Activated naive CD4-positive, alpha-beta T cell treated with Interleukin-2 at 50 U/mL for 16 hours (primary cell): ENCODE measurements around the gene METAP1D.
"Not testable (repeated sequence)": the region's sequence is repeated elsewhere in the genome, so short reads cannot be mapped to it uniquely, and the experiment has no call there.

Source experiments
- DNase-seq: peaks from one replicate; pipeline ENCODE4 v3.0.0-alpha.2; 2020

METAP1D gene

GRCh38 chr2:172105471-172106107 is 105.8 kb downstream of the METAP1D start:
- DNase-seq: no peak

- DNase-seq: peak; percentile 48
These were observed 106.6 kb downstream of the METAP1D start for GRCh38 chr2:172106108-172106961.

GRCh38 chr2:172107690-172108586 is 108.2 kb downstream of the METAP1D start:
- DNase-seq: no peak

DNA sequence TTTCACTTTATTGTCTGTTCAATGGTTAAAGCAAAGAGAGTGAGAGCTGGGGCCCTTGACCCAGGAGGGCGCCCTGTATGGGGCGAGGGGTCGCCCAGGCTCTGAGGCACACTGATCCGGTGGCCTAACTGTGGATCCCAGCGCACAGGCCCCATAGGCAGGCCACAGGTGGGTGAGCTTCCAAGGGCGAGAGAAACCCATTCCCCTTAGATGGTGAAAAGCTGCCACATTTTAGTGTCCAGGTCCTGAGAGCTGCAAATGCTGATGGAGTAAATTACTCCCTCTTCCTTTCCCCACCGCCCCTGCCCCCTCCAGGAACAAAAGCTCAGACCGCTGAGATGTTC is 108.8 kb downstream of the METAP1D start:
- DNase-seq: no peak

DNA sequence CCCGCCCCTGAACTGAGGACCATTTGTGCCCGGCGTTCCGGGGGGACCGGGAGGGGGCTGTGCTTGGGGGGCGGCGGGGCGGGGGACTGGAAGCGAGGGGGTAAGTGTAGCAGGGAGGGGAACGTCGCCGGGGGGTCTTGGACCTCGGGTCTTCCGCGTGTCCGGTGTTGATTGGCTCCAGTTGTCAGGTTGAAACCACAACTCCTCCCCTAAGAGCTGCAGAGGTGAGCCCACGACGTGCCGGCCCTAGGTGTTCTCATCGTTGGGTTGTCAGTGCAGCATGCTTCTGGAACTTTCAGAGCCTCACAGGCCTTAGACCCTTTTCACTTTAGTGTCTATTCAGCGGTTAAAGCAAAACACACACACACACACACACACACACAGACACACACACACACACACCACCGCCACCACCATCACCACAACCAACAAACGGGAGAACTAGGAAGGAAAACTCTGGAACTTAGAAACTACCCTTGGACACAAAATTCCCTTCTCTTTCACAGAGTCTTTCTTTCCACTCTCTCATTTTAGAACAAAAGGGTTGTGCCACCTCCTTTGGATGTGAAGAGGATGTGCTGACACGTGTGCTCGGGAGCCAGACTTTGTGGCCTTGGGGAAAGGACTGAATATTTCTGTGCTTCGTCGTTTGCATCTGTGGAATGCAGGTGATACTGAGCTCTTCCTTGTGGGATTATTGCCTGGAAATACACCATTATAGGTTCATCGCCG is 109.7 kb downstream of the METAP1D start:
- no peak for DNase-seq

DNA sequence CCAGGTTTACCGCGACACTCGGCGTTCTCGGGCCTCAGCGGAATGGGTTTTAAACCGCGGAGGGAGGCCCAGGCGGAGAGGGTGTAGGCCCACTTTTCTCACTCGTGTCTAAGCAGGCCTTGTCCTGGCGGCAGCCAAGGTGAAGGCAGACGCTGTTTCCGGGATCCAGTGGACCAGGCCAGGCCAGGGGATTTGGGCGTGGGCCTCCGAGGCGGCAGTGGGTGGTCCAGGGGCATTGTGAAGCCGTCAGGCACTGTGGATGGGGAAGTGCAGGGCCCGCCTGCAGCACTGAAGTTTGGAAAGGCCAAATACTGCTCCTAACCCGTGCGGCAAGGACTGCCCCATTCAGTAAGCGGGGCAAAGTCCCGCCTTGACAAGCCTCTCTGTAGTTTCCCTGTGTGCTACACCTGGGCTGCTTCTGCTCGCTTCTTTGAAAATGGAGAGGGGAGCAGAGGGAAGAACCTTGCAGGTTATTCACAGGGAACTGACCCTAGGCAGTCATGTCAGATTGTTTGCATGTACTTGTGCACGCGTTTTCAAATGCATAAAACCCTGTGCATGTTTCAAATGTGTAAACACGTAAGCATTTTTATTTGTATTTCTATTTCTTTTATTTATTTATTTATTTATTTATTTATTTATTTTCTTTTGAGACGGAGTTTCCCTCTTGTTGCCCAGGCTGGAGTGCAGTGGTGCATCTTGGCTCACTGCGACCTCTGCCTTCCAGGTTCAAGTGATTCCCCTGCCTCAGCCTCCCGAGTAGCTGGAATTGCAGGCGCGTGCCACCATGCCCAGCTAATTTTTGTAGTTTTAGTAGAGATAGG is 110.4 kb downstream of the METAP1D start:
- no peak for DNase-seq

DNA sequence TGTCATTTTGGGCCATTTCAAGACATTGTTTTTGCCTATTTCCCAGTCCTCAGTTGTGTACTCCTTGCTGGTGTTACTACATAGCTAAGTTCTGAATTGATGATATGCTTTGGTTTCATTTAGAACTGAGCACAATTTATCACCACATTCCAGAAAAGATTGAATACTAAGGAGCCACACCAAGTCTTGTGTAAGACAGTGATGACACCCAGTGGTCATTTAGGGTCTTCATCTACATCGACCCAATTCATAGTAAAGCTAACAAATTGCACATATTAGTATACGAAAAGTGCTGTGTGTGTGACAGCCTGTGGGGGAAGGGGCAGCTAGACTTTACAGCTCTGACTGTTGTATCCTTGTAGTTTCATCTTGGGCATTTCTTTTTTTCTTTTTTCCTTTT is 113.9 kb downstream of the METAP1D start:
- no peak for DNase-seq

GRCh38 chr2:172114176-172114575 is 114.4 kb downstream of the METAP1D start:
- not testable (repeated sequence) for DNase-seq

DNA sequence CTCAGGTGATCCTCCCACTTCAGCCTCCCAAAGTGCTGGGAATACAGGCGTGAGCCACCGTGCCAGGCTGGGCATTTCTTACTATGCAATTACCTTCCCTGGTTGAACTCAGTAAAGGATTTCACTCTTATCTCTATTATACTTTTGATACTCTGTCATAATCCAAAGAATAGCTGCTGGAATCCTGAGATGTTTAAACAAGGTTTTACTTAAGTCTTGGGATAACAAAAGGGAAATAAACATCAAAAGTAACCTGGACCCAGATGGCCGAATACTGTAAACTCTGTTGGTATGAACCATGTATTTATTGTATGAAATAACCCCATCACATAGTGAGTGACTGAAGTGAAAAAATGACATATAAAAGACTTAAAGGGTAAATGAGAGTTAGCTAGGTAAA is 114.8 kb downstream of the METAP1D start:
- no peak for DNase-seq

- no peak for DNase-seq
These were observed 116.4 kb downstream of the METAP1D start for GRCh38 chr2:172116107-172116506.

GRCh38 chr2:172119089-172119488 is 119.3 kb downstream of the METAP1D start:
- no peak for DNase-seq

GRCh38 chr2:172120118-172120517 is 120.4 kb downstream of the METAP1D start:
- DNase-seq: no peak

- no peak for DNase-seq
These were observed 128.7 kb downstream of the METAP1D start for GRCh38 chr2:172128484-172128883.

GRCh38 chr2:172129404-172129803 is 129.7 kb downstream of the METAP1D start:
- no peak for DNase-seq
